Occipital lobe (tissue), 2 donors: ENCODE data around the gene SHC3. TPM values are rescaled to one million over a fixed set of nuclear protein-coding genes. Genes with fewer than 3 reads are reported as not detected.

ENCODE experiments used
- DNase-seq: peaks from one replicate; lab custom pipeline; 2025; lab: John Stamatoyannopoulos, UW
- total RNA-seq: library from RNA; depleted of rRNA; stranded (reverse); fragments of >200 nt; gene quantifications from one replicate; pipeline ENCODE4 v1.2.3, GENCODE V29; 2014

The SHC3 gene
- total RNA-seq, 1 donor from 2014 or later: 51.5 TPM

- DNase-seq: no peak
These were observed 23.8 kb downstream of the SHC3 start for GRCh38 chr9:89154651-89155336.

GRCh38 chr9:89154218-89154617, 24.4 kb downstream of the SHC3 start:
- DNase-seq: no peak

GRCh38 chr9:89153232-89154017, 25.2 kb downstream of the SHC3 start:
- no peak for DNase-seq

GRCh38 chr9:89149726-89150125, 28.9 kb downstream of the SHC3 start:
- DNase-seq: no peak

- no peak for DNase-seq
These were observed 33.5 kb downstream of the SHC3 start for GRCh38 chr9:89145097-89145496.

- no peak for DNase-seq
These were observed 34.4 kb downstream of the SHC3 start for GRCh38 chr9:89144238-89144637.

- no peak for DNase-seq
These were observed 35.4 kb downstream of the SHC3 start for GRCh38 chr9:89143266-89143665.

GRCh38 chr9:89139455-89139854, 39.2 kb downstream of the SHC3 start:
- DNase-seq: no peak

- DNase-seq: no peak
These were observed 39.9 kb downstream of the SHC3 start for GRCh38 chr9:89138463-89139390.

- peak; percentile 19 for DNase-seq
These were observed 40.8 kb downstream of the SHC3 start for GRCh38 chr9:89137542-89138462.

- no peak for DNase-seq
These were observed 42.9 kb downstream of the SHC3 start for GRCh38 chr9:89135591-89136166.

GRCh38 chr9:89134709-89135108, 43.9 kb downstream of the SHC3 start:
- no peak for DNase-seq

GRCh38 chr9:89122949-89123348, 55.7 kb downstream of the SHC3 start:
- DNase-seq: no peak

GRCh38 chr9:89120704-89121103, 57.9 kb downstream of the SHC3 start:
- DNase-seq: no peak

GRCh38 chr9:89116805-89117192, 61.8 kb downstream of the SHC3 start:
- DNase-seq: no peak

- no peak for DNase-seq
These were observed 62.4 kb downstream of the SHC3 start for GRCh38 chr9:89116064-89116804.

GRCh38 chr9:89115426-89115825, 63.2 kb downstream of the SHC3 start:
- no peak for DNase-seq

GRCh38 chr9:89114741-89115140, 63.9 kb downstream of the SHC3 start:
- DNase-seq: no peak

- DNase-seq: no peak
These were observed 64.8 kb downstream of the SHC3 start for GRCh38 chr9:89113851-89114250.

GRCh38 chr9:89112243-89112642, 66.4 kb downstream of the SHC3 start:
- no peak for DNase-seq
